Mononuclear cell (primary cell): ENCODE results near the gene PILRA. TPM values are rescaled to one million over a fixed set of nuclear protein-coding genes. Genes with fewer than 3 reads are reported as not detected.
"Not testable (repeated sequence)": the region's sequence is repeated elsewhere in the genome, so short reads cannot be mapped to it uniquely, and the experiment has no call there.

Source experiments
- H3K27me3 ChIP-seq: 2 replicates; pipeline ENCODE4 v1.6.0; 2011; ENCODE audit warnings: low read length, control low read depth; ENCODE audit not compliant: insufficient read depth
- H3K4me1 ChIP-seq: 2 replicates; pipeline ENCODE4 v1.5.1; 2011; ENCODE audit warnings: mild to moderate bottlenecking, low read length, control low read depth; ENCODE audit not compliant: insufficient read depth
- H3K4me3 ChIP-seq: 2 replicates; pipeline ENCODE4 v1.5.1; 2011; ENCODE audit warnings: mild to moderate bottlenecking, low read length, moderate library complexity
- H3K9me3 ChIP-seq: 2 replicates; pipeline ENCODE4 v1.5.1; 2011; ENCODE audit warnings: low read depth, mild to moderate bottlenecking, control low read depth, low read length
- total RNA-seq: library from RNA; depleted of rRNA; stranded (reverse); fragments of >200 nt; gene quantifications from one replicate; pipeline ENCODE4 v1.2.3, GENCODE V29; 2012

PILRA gene
- total RNA-seq, 1 donor: 56.7 TPM

GRCh38 chr7:100429637-100430492, 56.6 kb downstream of the PILRA start, which contains the start of gene MEPCE:
MEPCE (plus strand) TSS chr7:100429831; CDS start chr7:100430019, 188 bp downstream.
- H3K4me1 ChIP-seq: peaks cover 44% of the 10 kb centered on the region

GRCh38 chr7:100430493-100431285, 57.4 kb downstream of the PILRA start:
- H3K4me3 ChIP-seq: peak overlapping the region; percentile 83
- H3K27me3 ChIP-seq: no peaks in the 10 kb centered on the region
- H3K4me1 ChIP-seq: peaks cover 51% of the 10 kb centered on the region
- no peaks in the 10 kb centered on the region for H3K9me3 ChIP-seq

More at GRCh38 chr7:100429637-100430492, 56.6 kb downstream of the PILRA start, which contains the start of gene MEPCE:
- Histone ChIP-seq H3K4me3 (peak within 1 kb of the TSS; percentile 83), H3K9me3 (no peaks in the 10 kb centered on the region), H3K27me3 (no peaks in the 10 kb centered on the region)

GRCh38 chr7:100431286-100431735, 58.0 kb downstream of the PILRA start:
- no peaks in the 10 kb centered on the region for H3K9me3 ChIP-seq
- no peak overlapping the region for H3K4me3 ChIP-seq
- H3K27me3 ChIP-seq: no peaks in the 10 kb centered on the region
- H3K4me1 ChIP-seq: peaks cover 51% of the 10 kb centered on the region

- H3K27me3 ChIP-seq: no peaks in the 10 kb centered on the region
- no peaks in the 10 kb centered on the region for H3K9me3 ChIP-seq
- peaks cover 57% of the 10 kb centered on the region for H3K4me1 ChIP-seq
- no peak overlapping the region for H3K4me3 ChIP-seq
Observed at GRCh38 chr7:100432053-100432452, 58.8 kb downstream of the PILRA start.

- H3K4me3 ChIP-seq: no peak overlapping the region
- H3K27me3 ChIP-seq: no peaks in the 10 kb centered on the region
- H3K9me3 ChIP-seq: no peaks in the 10 kb centered on the region
- peaks cover 52% of the 10 kb centered on the region for H3K4me1 ChIP-seq
Observed at GRCh38 chr7:100432621-100433275, 59.5 kb downstream of the PILRA start.

- no peaks in the 10 kb centered on the region for H3K27me3 ChIP-seq
- no peak overlapping the region for H3K4me3 ChIP-seq
- H3K4me1 ChIP-seq: peaks cover 48% of the 10 kb centered on the region
- H3K9me3 ChIP-seq: no peaks in the 10 kb centered on the region
Observed at GRCh38 chr7:100433276-100433591, 59.9 kb downstream of the PILRA start.

GRCh38 chr7:100433592-100434296, 60.5 kb downstream of the PILRA start:
- Histone ChIP-seq H3K9me3 (no peaks in the 10 kb centered on the region), H3K27me3 (no peaks in the 10 kb centered on the region), H3K4me3 (no peak overlapping the region), H3K4me1 (peaks cover 48% of the 10 kb centered on the region)

GRCh38 chr7:100434297-100435144, 61.2 kb downstream of the PILRA start:
- Histone ChIP-seq H3K27me3 (no peaks in the 10 kb centered on the region), H3K4me1 (peaks cover 48% of the 10 kb centered on the region), H3K4me3 (peak overlapping the region; percentile 85), H3K9me3 (no peaks in the 10 kb centered on the region)

- Histone ChIP-seq H3K4me1 (peaks cover 44% of the 10 kb centered on the region), H3K4me3 (peak overlapping the region; percentile 85)
Observed at GRCh38 chr7:100435401-100436304, 62.4 kb downstream of the PILRA start.

GRCh38 chr7:100437150-100438100, 64.1 kb downstream of the PILRA start:
- Histone ChIP-seq H3K4me1 (peaks cover 26% of the 10 kb centered on the region), H3K27me3 (no peaks in the 10 kb centered on the region), H3K9me3 (no peaks in the 10 kb centered on the region), H3K4me3 (no peak overlapping the region)

More at GRCh38 chr7:100435401-100436304, 62.4 kb downstream of the PILRA start:
- Histone ChIP-seq H3K9me3 (no peaks in the 10 kb centered on the region), H3K27me3 (no peaks in the 10 kb centered on the region)

- Histone ChIP-seq H3K9me3 (no peaks in the 10 kb centered on the region), H3K27me3 (no peaks in the 10 kb centered on the region), H3K4me3 (no peak overlapping the region), H3K4me1 (peaks cover 26% of the 10 kb centered on the region)
Observed at GRCh38 chr7:100438172-100438571, 64.9 kb downstream of the PILRA start.

GRCh38 chr7:100438731-100439130, 65.4 kb downstream of the PILRA start:
- not testable (repeated sequence) for H3K9me3 ChIP-seq, H3K4me3 ChIP-seq, H3K27me3 ChIP-seq
- peaks cover 25% of the 10 kb centered on the region for H3K4me1 ChIP-seq
